Measurements from ENCODE around the gene NDUFC1. TPM values are rescaled to one million over a fixed set of nuclear protein-coding genes. Genes with fewer than 3 reads are reported as not detected.
A peak's percentile ranks its signal among the peaks of the same experiment; 100 is the strongest.
"Not testable (repeated sequence)": the region's sequence is repeated elsewhere in the genome, so short reads cannot be mapped to it uniquely, and the experiment has no call there.

NDUFC1 gene
- total RNA-seq = 10 to 100 TPM; 42.8 to 49.0 TPM
- long read RNA-seq, donor 1, partial matches to known transcripts = 17 of 22 reads
- long read RNA-seq, donor 1, other reads (novel, unspliced or antisense) = 1 of 22 reads
- long read RNA-seq, donor 2, transcript NDUFC1-209 (5 exons, 1,198 nt) = major isoform, 8 of 21 reads
- long read RNA-seq, donor 2, partial matches to known transcripts = 13 of 21 reads
- long read RNA-seq, donor 2, other reads (novel, unspliced or antisense) = 0 of 21 reads

DNA sequence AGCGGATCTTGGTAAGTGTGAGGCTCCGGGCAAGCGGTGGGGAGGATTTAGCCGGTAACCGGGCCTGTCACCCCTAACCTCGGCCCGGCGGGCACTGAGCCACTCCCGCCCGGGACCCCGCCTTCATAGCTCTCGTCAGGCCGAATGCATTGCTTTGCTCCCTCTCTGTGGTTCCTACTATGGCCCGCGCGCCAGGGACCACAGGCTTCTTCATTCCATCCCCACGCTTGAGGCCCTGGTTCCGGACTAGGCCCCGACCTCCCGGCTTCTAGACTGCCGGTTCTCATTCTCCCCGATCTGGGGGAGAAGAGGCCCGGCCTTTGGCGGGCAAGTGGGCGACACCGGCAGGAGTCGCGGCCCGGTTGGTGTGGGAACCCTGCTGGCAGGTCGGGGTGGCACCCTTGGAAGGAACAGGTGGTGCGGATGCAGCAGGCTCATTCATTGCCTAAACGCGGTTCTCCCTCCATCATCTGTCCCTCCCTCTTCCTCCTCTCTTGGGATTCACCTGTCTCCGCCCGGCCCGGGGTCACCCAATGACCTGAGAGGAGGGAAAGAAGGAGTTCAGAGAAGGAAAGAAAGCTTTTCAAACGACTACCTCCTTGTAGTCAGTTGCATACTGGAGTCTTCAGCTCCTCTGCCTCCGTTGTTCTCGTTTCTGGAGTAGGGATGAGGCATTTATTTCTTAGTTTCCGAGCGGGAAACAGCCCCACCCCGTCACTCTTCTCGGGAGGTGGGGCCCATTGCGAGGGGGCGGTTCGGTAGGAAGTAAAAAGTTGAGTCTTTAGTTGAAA, at the start of gene NDUFC1:
Gene NDUFC1 (minus strand): TSS at position 657 of the 791 bp plus-strand sequence. CDS start 6,679 bp downstream, outside the sequence.
- intact Hi-C loops (cut with DNase I) = no loop called here

DNA sequence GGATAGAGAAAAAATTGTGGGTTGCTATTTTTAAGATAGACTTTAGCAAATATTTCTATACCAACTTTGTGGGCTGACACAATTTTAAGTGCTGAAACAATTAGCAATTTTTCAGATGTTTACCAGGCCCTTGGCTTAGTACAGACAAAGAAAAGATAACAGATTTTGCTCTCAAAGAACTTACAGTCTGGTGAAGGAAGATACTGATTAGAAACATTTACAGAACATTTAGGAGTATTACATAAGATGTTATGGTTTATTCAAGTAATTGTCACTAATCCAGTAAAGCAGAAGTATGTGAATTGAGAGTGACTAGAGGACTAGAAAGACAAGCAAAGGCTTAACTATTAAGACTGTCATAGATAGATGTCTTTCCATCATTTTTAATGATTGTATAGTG, 35.3 kb upstream of the NDUFC1 start:
- DNase-seq (ENCODE audit: low spot score) = no peak
- intact Hi-C loops (cut with DNase I) = no loop called here

More for the DNA sequence above, at the start of gene NDUFC1:
- peak; percentile 85 for DNase-seq (ENCODE audit: low spot score)

DNA sequence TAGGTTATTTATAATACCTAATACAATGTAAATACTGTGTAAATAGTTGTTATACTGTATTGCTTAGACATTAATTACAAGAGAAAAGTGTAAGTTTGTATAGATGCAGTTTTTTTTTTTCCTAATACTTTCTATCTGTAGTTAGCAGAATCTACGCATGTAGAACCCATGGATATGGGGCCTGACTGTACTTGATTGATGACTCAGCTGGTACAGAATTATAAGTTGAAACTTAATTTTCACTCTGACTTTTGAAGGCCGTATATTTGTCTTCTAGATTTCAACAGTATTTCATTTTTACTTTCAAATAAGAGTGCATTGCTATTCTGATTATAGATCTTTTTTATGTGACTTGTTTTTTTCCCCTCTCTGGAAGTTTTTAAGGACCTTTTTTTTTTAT, 30.8 kb upstream of the NDUFC1 start:
- DNase-seq (ENCODE audit: low spot score) = no peak
- intact Hi-C loops (cut with DNase I) = no loop called here

- no peak for DNase-seq (ENCODE audit: low spot score)
- intact Hi-C loops (cut with DNase I) = no loop called here
These were observed 28.9 kb upstream of the NDUFC1 start for GRCh38 chr4:139331185-139331584.

GRCh38 chr4:139330283-139330682, 28.0 kb upstream of the NDUFC1 start:
- DNase-seq (ENCODE audit: low spot score) = no peak
- intact Hi-C loops (cut with DNase I) = no loop called here

DNA sequence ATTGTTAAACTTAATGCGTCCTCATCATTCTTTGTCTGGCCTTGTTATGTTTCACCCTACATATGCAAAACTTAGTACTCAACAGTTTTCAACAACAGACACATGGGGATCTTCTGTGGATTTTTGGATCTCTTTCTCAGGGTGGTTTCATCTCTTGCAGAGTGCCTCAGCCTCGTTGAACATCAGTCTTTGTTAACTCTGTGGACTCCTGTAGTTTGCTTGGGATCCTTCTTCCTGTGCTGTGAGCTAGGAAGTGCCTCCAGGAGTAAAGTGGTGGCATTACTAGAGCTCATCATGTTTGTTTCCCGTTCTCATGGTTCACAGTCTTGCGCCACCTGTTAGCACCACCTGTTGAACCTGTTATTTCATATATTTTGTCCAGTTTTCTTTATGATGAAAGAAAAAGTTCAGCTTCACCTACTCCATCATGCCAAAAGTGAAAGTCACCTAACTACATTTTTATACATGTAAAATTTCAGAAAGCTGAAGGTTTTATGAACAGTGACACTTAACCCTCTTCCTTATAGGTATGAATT, 27.5 kb upstream of the NDUFC1 start:
- intact Hi-C loops (cut with DNase I) = loop anchor here in 1 of 2 donors (2.0 kb wide), 1 partner anchor 57 kb away; no protein-coding TSS in a partner anchor
- DNase-seq (ENCODE audit: low spot score) = no peak

DNA sequence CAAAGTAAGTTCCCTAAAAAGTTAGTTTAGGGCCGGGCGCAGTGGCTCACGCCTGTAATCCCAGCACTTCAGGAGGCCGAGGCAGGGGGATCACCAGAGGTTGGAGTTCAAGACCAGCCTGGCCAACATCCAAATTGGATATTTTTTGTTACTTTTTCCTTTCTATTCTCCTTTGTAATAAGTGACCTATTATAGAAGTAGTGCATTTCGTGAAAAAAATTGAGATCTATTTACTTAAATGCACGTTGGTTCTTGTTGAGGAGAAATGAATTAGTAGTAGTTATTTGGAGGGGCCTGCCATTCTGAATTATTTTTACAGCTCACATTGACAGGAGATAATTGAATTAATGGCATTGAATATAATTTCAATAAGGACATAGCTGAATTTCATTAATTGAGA, 22.3 kb upstream of the NDUFC1 start:
- intact Hi-C loops (cut with DNase I) = no loop called here
- no peak for DNase-seq (ENCODE audit: low spot score)

GRCh38 chr4:139322541-139322940, 20.3 kb upstream of the NDUFC1 start:
- not testable (repeated sequence) for DNase-seq (ENCODE audit: low spot score)

DNA sequence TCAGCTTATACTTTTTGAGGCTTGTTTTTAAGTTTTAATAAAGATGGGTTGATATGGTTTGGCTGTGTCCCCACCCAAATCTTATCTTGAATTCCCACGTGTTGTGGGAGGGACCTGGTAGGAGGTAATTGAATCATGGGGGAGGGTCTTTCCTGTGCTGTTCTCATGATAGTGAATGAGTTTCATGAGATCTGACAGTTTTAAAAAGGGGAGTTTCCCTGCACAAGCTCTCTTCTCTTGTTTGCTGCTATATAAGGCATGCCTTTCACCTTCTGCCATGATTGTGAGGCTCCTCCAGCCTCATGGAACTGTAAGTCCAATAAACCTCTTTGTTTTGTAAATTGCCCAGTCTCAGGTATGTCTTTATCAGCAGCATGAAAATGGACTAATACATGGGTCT, 19.8 kb upstream of the NDUFC1 start:
- DNase-seq (ENCODE audit: low spot score); intact Hi-C loops (cut with DNase I): not testable (repeated sequence)

More at GRCh38 chr4:139322541-139322940, 20.3 kb upstream of the NDUFC1 start:
- intact Hi-C loops (cut with DNase I) = not testable (repeated sequence)

GRCh38 chr4:139319571-139319970, 17.3 kb upstream of the NDUFC1 start:
- intact Hi-C loops (cut with DNase I) = no loop called here
- no peak for DNase-seq (ENCODE audit: low spot score)

- no peak for DNase-seq (ENCODE audit: low spot score)
- intact Hi-C loops (cut with DNase I) = no loop called here
These were observed 15.4 kb upstream of the NDUFC1 start for GRCh38 chr4:139317635-139318034.

DNA sequence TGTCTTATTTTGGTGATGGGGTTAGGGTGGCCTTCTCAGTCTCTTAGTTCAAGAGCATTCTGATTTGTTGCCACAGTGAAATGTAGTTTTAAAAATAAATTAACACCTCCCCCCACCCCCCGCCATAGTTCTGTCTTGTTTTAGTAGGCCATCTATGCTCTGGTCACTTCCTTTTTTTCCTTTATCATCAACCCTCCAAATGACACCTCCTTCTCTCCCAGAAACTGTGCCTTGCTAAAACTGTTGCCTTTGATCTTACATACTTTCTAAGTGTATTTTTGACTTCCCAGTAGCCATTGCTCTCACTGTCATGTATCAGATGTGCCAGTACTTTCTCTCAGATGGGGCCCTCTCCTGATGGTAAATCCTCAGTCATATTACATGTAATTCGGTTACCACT, 14.5 kb upstream of the NDUFC1 start:
- DNase-seq (ENCODE audit: low spot score) = no peak
- intact Hi-C loops (cut with DNase I) = no loop called here

GRCh38 chr4:139315221-139315675, 13.0 kb upstream of the NDUFC1 start:
- intact Hi-C loops (cut with DNase I) = no loop called here
- no peak for DNase-seq (ENCODE audit: low spot score)

GRCh38 chr4:139314047-139314800, 11.9 kb upstream of the NDUFC1 start:
- intact Hi-C loops (cut with DNase I) = no loop called here
- DNase-seq (ENCODE audit: low spot score) = no peak

GRCh38 chr4:139313414-139313813, 11.1 kb upstream of the NDUFC1 start:
- intact Hi-C loops (cut with DNase I); DNase-seq (ENCODE audit: low spot score): not testable (repeated sequence)

- intact Hi-C loops (cut with DNase I) = no loop called here
- no peak for DNase-seq (ENCODE audit: low spot score)
These were observed 10.5 kb upstream of the NDUFC1 start for GRCh38 chr4:139312552-139313332.

- intact Hi-C loops (cut with DNase I) = no loop called here
- no peak for DNase-seq (ENCODE audit: low spot score)
These were observed 9.6 kb upstream of the NDUFC1 start for GRCh38 chr4:139311909-139312308.

DNA sequence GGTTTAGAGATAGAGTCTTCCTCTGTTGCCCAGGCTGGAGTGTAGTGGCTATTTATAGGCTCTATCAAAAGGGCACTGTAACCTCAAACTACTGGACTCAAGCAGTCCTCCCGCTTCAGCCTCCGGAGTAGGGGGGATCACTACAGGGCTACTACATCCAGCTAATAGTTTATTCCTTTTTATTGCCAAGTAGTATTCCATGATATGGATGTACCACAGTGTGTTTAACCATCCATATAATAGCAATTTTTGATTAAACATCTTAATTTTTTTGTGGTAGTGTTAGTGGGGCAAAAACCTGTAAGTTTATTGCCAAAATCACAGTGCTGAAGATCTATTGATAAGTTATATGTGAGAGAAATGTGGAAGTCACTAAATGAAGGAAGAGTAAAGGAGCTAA, 2.6 kb upstream of the NDUFC1 start:
- intact Hi-C loops (cut with DNase I) = no loop called here

More for the DNA sequence above, 2.6 kb upstream of the NDUFC1 start:
- DNase-seq (ENCODE audit: low spot score) = no peak

All from posterior vena cava (tissue), 2 donors.